OCI-LY3 (cell line): ENCODE measurements around the gene MAP3K12.
"Not testable (repeated sequence)": the region's sequence is repeated elsewhere in the genome, so short reads cannot be mapped to it uniquely, and the experiment has no call there.

Source experiments
- H2AFZ ChIP-seq: fragments of 200-600, 300-600 bp; shearing (Covaris generic); 2 replicates; pipeline ENCODE4 v1.6.0; 2014; ENCODE audit warnings: antibody characterized with exemption, low read depth, low read length
- H3K27ac ChIP-seq: fragments of 200-600, 300-600 bp; sonication (generic); 2 replicates; pipeline ENCODE4 v1.5.1; 2014; ENCODE audit warnings: mild to moderate bottlenecking, low read length, moderate library complexity, mixed read lengths
- H3K27me3 ChIP-seq: fragments of 200-600, 300-600 bp; sonication (generic); 2 replicates; pipeline ENCODE4 v1.6.1; 2014; ENCODE audit warnings: low read depth, low read length, mixed read lengths
- H3K36me3 ChIP-seq: fragments of 200-600, 300-600 bp; sonication (generic); replicated peaks from 2 replicates; pipeline ENCODE3; 2014; ENCODE audit warnings: low read depth, low read length, mixed read lengths
- H3K4me1 ChIP-seq: fragments of 300-600, 200-600 bp; sonication (generic); 2 replicates; pipeline ENCODE4 v1.6.1; 2014; ENCODE audit warnings: low read length, mixed read lengths
- H3K4me2 ChIP-seq: fragments of 200-600, 300-600 bp; sonication (generic); 2 replicates; pipeline ENCODE4 v1.6.1; 2014; ENCODE audit warnings: low read length, mixed read lengths
- H3K4me3 ChIP-seq: fragments of 300-600, 200-600 bp; sonication (generic); 2 replicates; pipeline ENCODE4 v1.5.1; 2014; ENCODE audit warnings: antibody characterized with exemption, mild to moderate bottlenecking, low read length, moderate library complexity
- H3K79me2 ChIP-seq: fragments of 300-600, 200-600 bp; shearing (Covaris generic); 2 replicates; pipeline ENCODE4 v1.6.1; 2014; ENCODE audit warnings: mild to moderate bottlenecking, low read length, mixed read lengths
- H3K9ac ChIP-seq: fragments of 300-600, 200-600 bp; shearing (Covaris generic); 2 replicates; pipeline ENCODE4 v1.6.0; 2014; ENCODE audit warnings: mild to moderate bottlenecking, low read length, moderate library complexity
- H3K9me3 ChIP-seq: fragments of 200-600, 300-600 bp; shearing (Covaris generic); 2 replicates; pipeline ENCODE4 v1.6.1; 2014; ENCODE audit warnings: low read length, mixed read lengths; ENCODE audit not compliant: insufficient read depth
- H4K20me1 ChIP-seq: fragments of 200-600, 300-600 bp; sonication (generic); 2 replicates; pipeline ENCODE4 v1.6.1; 2016; ENCODE audit warnings: low read length, mixed read lengths; ENCODE audit not compliant: insufficient read depth
- CTCF ChIP-seq: fragments of 200-600, 300-600 bp; sonication (generic); IDR thresholded peaks from 2 replicates; pipeline ENCODE4 v1.5.1; 2014; ENCODE audit warnings: antibody characterized with exemption, low read length, low read depth
- EZH2phosphoT487 ChIP-seq: fragments of 200-600 bp; shearing (Covaris generic); IDR thresholded peaks from 2 replicates; pipeline ENCODE4 v1.6.1; 2018; ENCODE audit warnings: antibody characterized with exemption, mixed run types, low read depth

Gene MAP3K12

GRCh38 chr12:53499266-53500141, at the start of gene MAP3K12:
TSS of gene MAP3K12 (minus strand) at chr12:53499458. CDS start at chr12:53487391, 12,067 bp downstream.
- H3K9ac ChIP-seq = peak within 1 kb of the TSS; percentile 76
- H4K20me1 ChIP-seq = no peaks in the 10 kb centered on the region
- peak within 1 kb of the TSS; percentile 91 for H3K4me2 ChIP-seq
- H3K79me2 ChIP-seq = peaks cover 17% of the 10 kb centered on the region
- peaks cover 24% of the 10 kb centered on the region for H3K4me1 ChIP-seq
- H3K4me3 ChIP-seq = peak within 1 kb of the TSS; percentile 80
- H3K27me3 ChIP-seq = no peaks in the 10 kb centered on the region
- H3K9me3 ChIP-seq = no peaks in the 10 kb centered on the region
- no peaks in the 10 kb centered on the region for H3K36me3 ChIP-seq
- H2AFZ ChIP-seq = peak within 1 kb of the TSS; percentile 57; the same call in 1 of the 2 replicates
- peak within 1 kb of the TSS; percentile 58 for H3K27ac ChIP-seq
- TF ChIP-seq EZH2phosphoT487 (no peak), CTCF (no peak)

- not testable (repeated sequence) for H4K20me1 ChIP-seq, H3K9ac ChIP-seq, H3K36me3 ChIP-seq, H3K27ac ChIP-seq, H3K27me3 ChIP-seq, H3K4me1 ChIP-seq, H3K79me2 ChIP-seq, H3K9me3 ChIP-seq, H3K4me3 ChIP-seq, H2AFZ ChIP-seq, H3K4me2 ChIP-seq
Measured at GRCh38 chr12:53548354-53548753, 49.1 kb upstream of the MAP3K12 start.

- H3K4me1 ChIP-seq = peaks cover 6% of the 10 kb centered on the region; the same call in 1 of the 2 replicates
- H3K27ac ChIP-seq = peak overlapping the region; percentile 11; the same call in 1 of the 2 replicates
- H3K9ac ChIP-seq = no peak overlapping the region
- no peak overlapping the region for H3K4me3 ChIP-seq
- peaks cover 5% of the 10 kb centered on the region for H3K36me3 ChIP-seq
- H3K27me3 ChIP-seq = no peaks in the 10 kb centered on the region
- H3K4me2 ChIP-seq = peak overlapping the region; percentile 23
- H2AFZ ChIP-seq = peak overlapping the region; percentile 81; the same call in 1 of the 2 replicates
- H4K20me1 ChIP-seq = no peaks in the 10 kb centered on the region
- TF ChIP-seq CTCF (peak; percentile 81), EZH2phosphoT487 (no peak)
- H3K79me2 ChIP-seq = no peaks in the 10 kb centered on the region
- no peaks in the 10 kb centered on the region for H3K9me3 ChIP-seq
Measured at GRCh38 chr12:53543539-53543938, 44.3 kb upstream of the MAP3K12 start.

GRCh38 chr12:53539526-53539925, 40.3 kb upstream of the MAP3K12 start:
- Histone ChIP-seq H3K4me2 (no peak overlapping the region), H3K4me3 (no peak overlapping the region), H3K79me2 (no peaks in the 10 kb centered on the region), H3K27ac (no peak overlapping the region), H3K9me3 (no peaks in the 10 kb centered on the region), H2AFZ (no peak overlapping the region), H3K27me3 (no peaks in the 10 kb centered on the region), H4K20me1 (no peaks in the 10 kb centered on the region), H3K9ac (no peak overlapping the region), H3K36me3 (peaks cover 4% of the 10 kb centered on the region), H3K4me1 (peaks cover 6% of the 10 kb centered on the region; the same call in 1 of the 2 replicates)
- TF ChIP-seq CTCF = no peak
- no peak for TF ChIP-seq EZH2phosphoT487
